ENCODE data around the gene ALDH9A1.

DNA sequence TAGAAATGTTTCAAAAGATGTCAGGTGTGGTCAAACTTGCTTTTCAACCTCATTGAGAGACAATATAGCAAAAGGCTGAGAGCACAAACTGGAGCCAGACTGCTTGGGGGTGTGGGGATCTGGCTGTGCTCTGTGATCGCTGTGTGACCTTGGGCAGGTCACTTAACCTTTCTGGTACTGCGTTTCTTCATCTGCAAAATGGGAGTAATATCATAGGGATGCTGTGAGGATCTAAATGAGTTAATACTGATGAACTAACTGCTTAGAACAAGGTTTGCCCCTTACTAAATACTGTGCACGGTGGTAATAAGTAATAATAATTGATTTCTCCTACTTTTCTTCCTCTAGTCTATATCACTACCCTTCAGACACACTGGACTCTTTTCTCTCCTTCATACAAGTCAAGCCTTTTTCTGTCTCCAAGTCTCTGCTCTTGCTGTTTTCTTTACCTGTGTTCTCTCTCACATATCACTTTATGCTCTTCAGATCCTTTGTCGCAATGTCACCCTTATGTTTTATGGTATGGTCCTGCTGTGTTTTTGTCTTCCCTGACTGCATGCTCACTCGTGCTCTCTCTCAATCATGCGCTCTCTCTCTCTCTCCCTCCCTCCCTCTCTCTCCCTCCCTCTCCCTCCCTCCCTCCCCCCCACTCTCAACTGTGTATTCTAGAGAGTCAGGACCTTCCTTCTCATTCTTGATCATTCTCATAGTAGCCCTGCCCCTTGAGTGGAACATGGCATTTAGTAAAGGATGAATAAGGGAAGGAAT, 64.0 kb downstream of the ALDH9A1 start:
- TF ChIP-seq FOXK2 (IDR thresholded peaks at IDR 0.05), result no peak
- no peak for TF ChIP-seq SUZ12 (IDR thresholded peaks at IDR 0.05)
- TF ChIP-seq FOXA1 (IDR thresholded peaks at IDR 0.05), result no peak
- no peak for TF ChIP-seq FOXM1 (IDR thresholded peaks at IDR 0.05; ENCODE audit: borderline replicate concordance)

All from HEK293T (cell line).